AG04450 (cell line): ENCODE data around the gene RNF213. TPM values are rescaled to one million over a fixed set of nuclear protein-coding genes. Genes with fewer than 3 reads are reported as not detected.

Experiments
- polyA plus RNA-seq: library from polyadenylated mRNA; depleted of rRNA; stranded (reverse); fragments of >200 nt; gene quantifications from 2 replicates; pipeline ENCODE4 v1.2.3, GENCODE V29; 2011; rRNA removed
- small RNA-seq: library from RNA; depleted of rRNA; stranded (forward); fragments of <200 nt; gene quantifications from one replicate; pipeline ENCODE3, GENCODE V24; 2012; ENCODE audit warnings: low read depth; ENCODE audit not compliant: insufficient read length

Gene RNF213
- polyA plus RNA-seq, 1 experiment: 46.8 TPM

Small RNA genes lying within 50 kb of the gene (small RNA-seq; reads per million reads assigned to genes)
- gene MIR4730: not detected

Other genes with a start within 250 kb of the RNF213 start
- gene TBC1D16, start 225.0 kb upstream of the RNF213 start, polyA plus RNA-seq: 10.9 and 14.7 TPM in 2 replicates
- 2.0 and 2.4 TPM in 2 replicates for gene CCDC40, start 224.2 kb upstream of the RNF213 start, polyA plus RNA-seq
- gene GAA, start 159.3 kb upstream of the RNF213 start, polyA plus RNA-seq: 3.8 and 6.0 TPM in 2 replicates
- gene EIF4A3, start 113.7 kb upstream of the RNF213 start, polyA plus RNA-seq: 96.1 and 103 TPM in 2 replicates
- not detected in 2 replicates for gene CARD14, start 90.8 kb upstream of the RNF213 start, polyA plus RNA-seq
- 37.4 and 39.9 TPM in 2 replicates for gene SGSH, start 40.5 kb upstream of the RNF213 start, polyA plus RNA-seq
- gene SLC26A11, start 40.4 kb upstream of the RNF213 start, polyA plus RNA-seq: 8.9 and 11.7 TPM in 2 replicates
- 18.1 and 24.9 TPM in 2 replicates for gene ENDOV, start 154.3 kb downstream of the RNF213 start, polyA plus RNA-seq
- 6.4 and 6.5 TPM in 2 replicates for gene NPTX1, start 215.8 kb downstream of the RNF213 start, polyA plus RNA-seq